BJ (cell line): ENCODE data around the gene TMEM244. TPM values are rescaled to one million over a fixed set of nuclear protein-coding genes. Genes with fewer than 3 reads are reported as not detected.
"Not testable (repeated sequence)": the region's sequence is repeated elsewhere in the genome, so short reads cannot be mapped to it uniquely, and the experiment has no call there.

Experiments used
- CTCF ChIA-PET: fragments of 350-600 bp; formaldehyde crosslinking; extraction: SDS; loops from one replicate; lab custom pipeline; 2021; ENCODE audit warnings: antibody characterized with exemption, inconsistent platforms; lab: Yijun Ruan, JAX
- POLR2A ChIA-PET: fragments of 300-600 bp; sonication (Branson Sonifier 250); formaldehyde crosslinking; extraction: SDS; loops from one replicate; lab custom pipeline; 2021; ENCODE audit warnings: antibody characterized with exemption; lab: Charles Lee
- DNase-seq: peaks from one replicate; pipeline ENCODE4 v3.0.0-alpha.2; 2011; ENCODE audit warnings: low read depth
- H3K27me3 ChIP-seq: 2 replicates; pipeline ENCODE4 v1.6.0; 2011; ENCODE audit warnings: low read length; ENCODE audit not compliant: control insufficient read depth, insufficient read depth
- H3K36me3 ChIP-seq: 2 replicates; pipeline ENCODE4 v1.5.1; 2011; ENCODE audit warnings: low read length; ENCODE audit not compliant: control insufficient read depth, insufficient read depth
- H3K4me3 ChIP-seq: 2 replicates; pipeline ENCODE4 v1.5.1; 2011; ENCODE audit warnings: low read depth, mild to moderate bottlenecking, control low read depth, low read length
- polyA plus RNA-seq: library from polyadenylated mRNA; depleted of rRNA; stranded (reverse); fragments of >200 nt; gene quantifications from 2 replicates; pipeline ENCODE4 v1.2.3, GENCODE V29; 2011
- TF ChIP-seq, protein P1 (sequence below): IDR thresholded peaks from 2 replicates; pipeline ENCODE4 v1.5.1; 2011; ENCODE audit warnings: low read depth, mild to moderate bottlenecking, control low read depth, inconsistent platforms, low read length, moderate library complexity; ENCODE audit not compliant: insufficient read depth

Gene TMEM244
- polyA plus RNA-seq, 1 experiment = not detected

GRCh38 chr6:129817821-129818220 lies 43.3 kb downstream of the TMEM244 start:
- Histone ChIP-seq H3K27me3 (no peaks in the 10 kb centered on the region; the same call in none of the 2 replicates), H3K36me3 (no peaks in the 10 kb centered on the region), H3K4me3 (no peak overlapping the region)
- DNase-seq = no peak
- ChIA-PET POLR2A (no interaction called here), CTCF (no interaction called here)
- TF ChIP-seq, protein P1, sequence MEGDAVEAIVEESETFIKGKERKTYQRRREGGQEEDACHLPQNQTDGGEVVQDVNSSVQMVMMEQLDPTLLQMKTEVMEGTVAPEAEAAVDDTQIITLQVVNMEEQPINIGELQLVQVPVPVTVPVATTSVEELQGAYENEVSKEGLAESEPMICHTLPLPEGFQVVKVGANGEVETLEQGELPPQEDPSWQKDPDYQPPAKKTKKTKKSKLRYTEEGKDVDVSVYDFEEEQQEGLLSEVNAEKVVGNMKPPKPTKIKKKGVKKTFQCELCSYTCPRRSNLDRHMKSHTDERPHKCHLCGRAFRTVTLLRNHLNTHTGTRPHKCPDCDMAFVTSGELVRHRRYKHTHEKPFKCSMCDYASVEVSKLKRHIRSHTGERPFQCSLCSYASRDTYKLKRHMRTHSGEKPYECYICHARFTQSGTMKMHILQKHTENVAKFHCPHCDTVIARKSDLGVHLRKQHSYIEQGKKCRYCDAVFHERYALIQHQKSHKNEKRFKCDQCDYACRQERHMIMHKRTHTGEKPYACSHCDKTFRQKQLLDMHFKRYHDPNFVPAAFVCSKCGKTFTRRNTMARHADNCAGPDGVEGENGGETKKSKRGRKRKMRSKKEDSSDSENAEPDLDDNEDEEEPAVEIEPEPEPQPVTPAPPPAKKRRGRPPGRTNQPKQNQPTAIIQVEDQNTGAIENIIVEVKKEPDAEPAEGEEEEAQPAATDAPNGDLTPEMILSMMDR = no peak

- POLR2A ChIA-PET = no interaction called here
- H3K27me3 ChIP-seq = no peaks in the 10 kb centered on the region; the same call in none of the 2 replicates
- H3K36me3 ChIP-seq = no peaks in the 10 kb centered on the region
- no peak overlapping the region for H3K4me3 ChIP-seq
- TF ChIP-seq, protein P1 = no peak
- CTCF ChIA-PET = no interaction called here
- no peak for DNase-seq
These were observed 43.8 kb downstream of the TMEM244 start for GRCh38 chr6:129817332-129817731.

DNA sequence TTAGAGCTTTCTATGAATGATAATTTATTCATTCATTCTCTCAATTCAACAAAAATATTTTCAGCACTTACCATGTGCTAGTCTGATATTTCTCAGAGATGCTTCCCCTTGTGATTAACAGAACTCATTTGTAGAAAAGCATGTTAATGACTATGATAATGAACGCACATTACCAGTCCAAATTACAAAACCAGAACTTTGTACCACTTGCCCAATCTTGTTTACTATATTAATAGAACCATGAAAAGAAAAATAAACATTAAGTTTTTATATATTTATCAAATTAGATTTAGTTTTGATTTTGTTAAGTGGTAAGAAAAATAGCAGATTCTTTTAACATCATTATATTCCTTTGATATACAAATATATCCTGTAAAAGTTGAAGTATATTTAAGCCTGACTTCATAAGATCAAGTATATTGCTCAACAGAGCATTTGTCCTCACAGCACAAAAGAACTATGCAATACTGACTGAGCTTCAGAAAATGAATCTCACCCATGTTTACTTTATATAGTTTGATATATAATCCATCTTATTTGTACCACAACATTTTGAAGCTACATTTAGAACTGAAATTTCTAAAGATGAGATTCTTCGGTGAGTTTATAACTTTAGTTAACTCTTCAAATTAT lies 48.9 kb downstream of the TMEM244 start:
- Histone ChIP-seq H3K36me3 (no peaks in the 10 kb centered on the region), H3K4me3 (no peak overlapping the region), H3K27me3 (no peaks in the 10 kb centered on the region)
- DNase-seq = no peak
- TF ChIP-seq, protein P1 = no peak
- POLR2A ChIA-PET = no interaction called here
- CTCF ChIA-PET = no interaction called here

DNA sequence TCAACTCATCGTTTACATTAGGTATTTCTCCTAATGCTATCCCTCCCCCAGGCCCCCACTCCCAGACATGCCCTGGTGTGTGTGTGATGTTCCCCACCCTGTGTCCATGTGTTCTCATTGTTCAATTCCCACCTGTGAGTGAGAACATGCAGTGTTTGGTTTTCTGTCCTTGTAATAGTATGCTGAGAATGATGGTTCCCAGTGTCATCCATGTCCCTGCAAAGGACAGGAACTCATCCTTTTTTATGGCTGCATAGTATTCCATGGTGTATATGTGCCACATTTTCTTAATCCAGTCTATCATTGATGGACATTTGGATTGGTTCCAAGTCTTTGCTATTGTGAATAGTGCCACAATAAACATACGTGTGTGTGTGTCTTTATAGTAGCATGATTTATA lies 54.0 kb downstream of the TMEM244 start:
- H3K36me3 ChIP-seq, H3K27me3 ChIP-seq, DNase-seq, POLR2A ChIA-PET, CTCF ChIA-PET, H3K4me3 ChIP-seq: not testable (repeated sequence)

DNA sequence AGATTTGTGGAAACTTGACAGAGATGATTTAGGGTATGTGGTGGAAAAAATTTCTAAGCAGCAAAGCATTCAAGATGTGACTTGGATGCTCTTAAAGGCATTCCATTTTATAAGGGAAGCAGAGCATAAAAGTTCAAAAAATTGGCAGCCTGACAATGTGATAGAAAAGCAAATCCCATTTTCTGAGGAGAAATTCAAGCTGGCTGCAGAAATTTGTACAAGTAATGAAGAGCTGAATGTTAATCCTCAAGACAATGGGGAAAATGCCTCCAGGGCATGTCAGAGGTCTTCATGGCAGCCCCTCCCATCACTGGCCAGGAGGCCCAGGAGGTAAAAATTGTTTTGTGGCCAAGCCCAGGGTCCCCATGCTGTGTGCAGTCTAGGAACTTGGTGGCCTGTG lies 58.2 kb downstream of the TMEM244 start:
- POLR2A ChIA-PET, H3K4me3 ChIP-seq, H3K36me3 ChIP-seq, H3K27me3 ChIP-seq, DNase-seq: not testable (repeated sequence)
- CTCF ChIA-PET = interaction anchor here (1.3 kb wide), 1 partner anchor 28 kb away, joined by 3 read pairs; no protein-coding TSS in a partner anchor

DNA sequence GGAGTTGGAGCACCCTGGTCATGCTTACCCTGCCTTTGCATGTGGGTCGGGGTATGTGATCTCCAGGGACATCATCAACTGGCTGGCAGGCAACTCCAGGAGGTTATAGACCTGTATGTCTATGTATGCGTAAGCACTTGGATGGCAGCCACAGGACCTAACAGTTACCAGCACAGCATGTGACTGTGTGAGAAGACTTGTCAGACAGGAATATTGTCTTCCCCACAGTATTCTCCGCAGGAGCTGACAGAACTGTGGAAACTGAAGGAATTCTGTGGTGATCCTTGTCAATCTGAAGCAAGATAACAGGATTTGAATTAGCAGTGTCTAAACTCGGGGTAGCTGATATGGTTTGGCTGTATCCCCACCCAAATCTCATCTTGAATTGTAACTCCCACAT lies 59.2 kb downstream of the TMEM244 start:
- no peak for DNase-seq
- ChIA-PET POLR2A (no interaction called here), CTCF (interaction anchor here (0.7 to 1.3 kb wide), 2 partner anchors 26 to 198 kb away, joined by 3 read pairs; no protein-coding TSS in a partner anchor)
- no peak overlapping the region for H3K4me3 ChIP-seq
- TF ChIP-seq, protein P1 = no peak
- no peaks in the 10 kb centered on the region for H3K27me3 ChIP-seq
- H3K36me3 ChIP-seq = no peaks in the 10 kb centered on the region
